ENCODE data around the gene CCSAP.

CCSAP gene

DNA sequence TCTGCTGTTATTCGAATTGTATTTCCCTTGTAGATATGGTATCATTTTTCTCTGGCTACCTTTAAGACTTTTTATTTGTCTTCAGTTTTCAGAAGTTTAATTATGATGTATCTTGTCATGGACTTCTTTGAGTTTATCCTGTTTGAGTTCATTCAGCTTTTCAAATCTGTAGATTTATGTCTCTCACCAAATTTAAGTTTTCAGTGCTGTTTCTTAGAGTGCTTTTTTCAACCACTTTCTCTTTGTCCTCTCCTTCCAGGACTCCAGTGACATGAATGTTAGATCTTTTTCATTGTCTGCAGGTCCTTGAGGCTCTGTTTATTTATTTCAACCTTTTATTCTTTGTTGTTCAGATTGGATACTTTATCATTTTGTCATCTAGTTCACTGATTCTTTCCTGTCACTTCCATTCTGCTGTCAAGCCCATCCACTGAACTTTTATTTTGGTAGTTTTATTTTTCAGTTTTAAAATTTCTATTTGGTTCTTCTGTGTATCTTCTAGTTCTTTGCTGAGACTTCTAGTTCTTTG lies 60.5 kb downstream of the CCSAP start:
- Histone ChIP-seq H3K9me3 (ENCODE audit: control insufficient read depth, low read length) (no peaks in the 10 kb centered on the region), H3K4me1 (ENCODE audit: control insufficient read depth, insufficient read depth, low read length, poor library complexity, severe bottlenecking) (no peaks in the 10 kb centered on the region), H3K4me3 (ENCODE audit: insufficient read depth, low read depth, low read length, poor library complexity, severe bottlenecking) (no peak overlapping the region), H3K36me3 (ENCODE audit: control insufficient read depth, insufficient read depth, low read length) (no peaks in the 10 kb centered on the region), H3K27me3 (replicated peaks; ENCODE audit: control insufficient read depth, insufficient read depth, low read length, poor library complexity, severe bottlenecking) (no peaks in the 10 kb centered on the region), H3K27ac (ENCODE audit: insufficient read depth, low read length, poor library complexity, severe bottlenecking) (no peak overlapping the region)
- no peak for DNase-seq

- Histone ChIP-seq H3K27me3 (replicated peaks; ENCODE audit: control insufficient read depth, insufficient read depth, low read length, poor library complexity, severe bottlenecking) (no peaks in the 10 kb centered on the region), H3K9me3 (ENCODE audit: control insufficient read depth, low read length) (no peaks in the 10 kb centered on the region), H3K4me1 (ENCODE audit: control insufficient read depth, insufficient read depth, low read length, poor library complexity, severe bottlenecking) (no peaks in the 10 kb centered on the region), H3K27ac (ENCODE audit: insufficient read depth, low read length, poor library complexity, severe bottlenecking) (no peak overlapping the region), H3K4me3 (ENCODE audit: insufficient read depth, low read depth, low read length, poor library complexity, severe bottlenecking) (no peak overlapping the region), H3K36me3 (ENCODE audit: control insufficient read depth, insufficient read depth, low read length) (no peaks in the 10 kb centered on the region)
- no peak for DNase-seq
Measured at GRCh38 chr1:229281339-229281926, 61.4 kb downstream of the CCSAP start.

DNA sequence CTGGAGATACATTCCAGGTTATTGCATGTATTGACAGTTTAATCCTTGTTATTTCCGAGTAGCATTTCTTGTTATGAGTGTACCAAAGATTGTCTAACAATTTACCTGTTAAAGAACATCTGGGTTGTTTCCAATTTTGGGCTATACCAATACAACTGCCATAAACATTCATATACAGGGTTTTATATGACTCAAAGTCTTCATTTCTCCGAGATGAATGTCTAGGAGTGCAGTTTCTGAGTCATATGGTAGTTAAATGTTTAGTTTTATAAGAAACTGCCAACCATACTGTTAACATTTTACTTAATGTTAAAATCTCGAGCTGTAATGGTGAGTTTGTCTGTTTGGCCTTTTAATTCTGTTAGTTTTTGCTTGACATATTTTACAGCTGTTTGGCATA lies 61.9 kb downstream of the CCSAP start:
- Histone ChIP-seq H3K27ac (ENCODE audit: insufficient read depth, low read length, poor library complexity, severe bottlenecking) (no peak overlapping the region), H3K4me3 (ENCODE audit: insufficient read depth, low read depth, low read length, poor library complexity, severe bottlenecking) (no peak overlapping the region), H3K9me3 (ENCODE audit: control insufficient read depth, low read length) (no peaks in the 10 kb centered on the region), H3K36me3 (ENCODE audit: control insufficient read depth, insufficient read depth, low read length) (no peaks in the 10 kb centered on the region), H3K4me1 (ENCODE audit: control insufficient read depth, insufficient read depth, low read length, poor library complexity, severe bottlenecking) (no peaks in the 10 kb centered on the region), H3K27me3 (replicated peaks; ENCODE audit: control insufficient read depth, insufficient read depth, low read length, poor library complexity, severe bottlenecking) (no peaks in the 10 kb centered on the region)
- no peak for DNase-seq

DNA sequence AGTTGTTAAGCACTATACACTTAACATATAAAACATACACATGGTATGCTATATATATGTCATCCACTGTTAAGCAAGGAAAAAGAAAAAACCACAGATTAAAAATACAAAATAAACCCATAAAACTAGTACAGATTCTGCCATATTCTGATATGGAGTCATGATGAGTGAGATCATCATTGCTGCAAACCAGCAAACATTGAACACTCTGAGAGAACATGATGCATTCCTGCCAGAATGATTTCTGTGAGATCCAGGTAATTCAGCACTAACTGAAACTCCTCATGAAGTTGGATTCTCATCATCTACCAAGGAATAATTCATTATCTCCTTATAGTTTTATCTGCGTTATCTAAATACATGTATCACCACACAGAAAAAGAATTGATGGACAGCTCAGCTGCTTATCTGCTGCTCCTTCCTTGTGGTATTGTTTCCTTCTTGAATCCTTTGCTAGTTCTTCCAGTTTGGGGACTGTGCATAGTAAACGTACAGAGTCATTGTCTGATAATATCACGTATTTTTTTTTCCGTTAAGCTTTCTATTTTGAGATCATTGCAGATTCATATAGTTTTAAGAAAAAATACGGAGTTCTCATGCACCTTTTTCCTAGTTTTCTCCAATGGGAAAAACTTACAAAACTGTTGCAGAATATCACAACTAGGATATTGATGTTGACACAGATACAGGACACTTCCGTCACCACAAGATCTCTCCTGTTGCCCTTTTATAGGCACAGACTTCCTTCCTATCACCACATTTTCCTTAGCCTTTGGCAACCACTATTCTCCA lies 62.6 kb downstream of the CCSAP start:
- no peaks in the 10 kb centered on the region for H3K36me3 ChIP-seq (ENCODE audit: control insufficient read depth, insufficient read depth, low read length)
- no peak overlapping the region for H3K4me3 ChIP-seq (ENCODE audit: insufficient read depth, low read depth, low read length, poor library complexity, severe bottlenecking)
- no peaks in the 10 kb centered on the region for H3K4me1 ChIP-seq (ENCODE audit: control insufficient read depth, insufficient read depth, low read length, poor library complexity, severe bottlenecking)
- no peak for DNase-seq
- no peaks in the 10 kb centered on the region for H3K27me3 ChIP-seq (replicated peaks; ENCODE audit: control insufficient read depth, insufficient read depth, low read length, poor library complexity, severe bottlenecking)
- H3K9me3 ChIP-seq (ENCODE audit: control insufficient read depth, low read length), result no peaks in the 10 kb centered on the region
- no peak overlapping the region for H3K27ac ChIP-seq (ENCODE audit: insufficient read depth, low read length, poor library complexity, severe bottlenecking)

- Histone ChIP-seq H3K9me3 (ENCODE audit: control insufficient read depth, low read length) (no peaks in the 10 kb centered on the region), H3K4me1 (ENCODE audit: control insufficient read depth, insufficient read depth, low read length, poor library complexity, severe bottlenecking) (no peaks in the 10 kb centered on the region), H3K27ac (ENCODE audit: insufficient read depth, low read length, poor library complexity, severe bottlenecking) (no peak overlapping the region), H3K27me3 (replicated peaks; ENCODE audit: control insufficient read depth, insufficient read depth, low read length, poor library complexity, severe bottlenecking) (no peaks in the 10 kb centered on the region), H3K36me3 (ENCODE audit: control insufficient read depth, insufficient read depth, low read length) (no peaks in the 10 kb centered on the region), H3K4me3 (ENCODE audit: insufficient read depth, low read depth, low read length, poor library complexity, severe bottlenecking) (no peak overlapping the region)
- DNase-seq, result no peak
Measured at GRCh38 chr1:229279242-229279641, 63.6 kb downstream of the CCSAP start.

DNA sequence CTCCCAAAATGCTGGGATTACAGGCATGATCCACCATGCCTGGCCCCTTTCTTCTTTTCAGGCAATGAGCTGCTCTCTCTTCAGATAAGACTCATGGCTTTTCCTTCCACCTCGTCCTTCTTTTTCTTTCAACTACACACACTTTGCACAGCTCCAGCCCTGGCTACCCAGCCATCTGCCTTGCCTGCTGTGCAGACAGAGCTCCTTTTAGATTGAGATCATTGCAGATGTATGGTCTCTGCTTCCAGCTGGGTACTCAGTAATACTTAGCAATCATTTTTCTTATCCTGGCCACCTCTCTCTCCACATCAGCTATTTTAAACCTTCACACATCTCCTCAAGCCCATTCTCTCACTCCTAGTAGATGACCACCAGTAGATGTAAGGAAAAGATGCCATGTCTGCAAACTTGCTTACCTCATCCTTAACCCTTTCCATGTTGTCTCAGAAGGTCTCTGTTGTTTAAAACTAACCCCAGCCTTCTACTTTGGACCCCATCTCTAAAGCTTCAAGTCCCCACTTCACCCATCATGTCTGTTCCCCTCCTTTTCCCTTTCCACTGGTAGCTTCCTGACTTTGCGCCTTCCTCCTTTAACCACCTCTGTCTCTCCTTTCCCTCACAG lies 64.6 kb downstream of the CCSAP start:
- no peak for DNase-seq
- Histone ChIP-seq H3K4me1 (ENCODE audit: control insufficient read depth, insufficient read depth, low read length, poor library complexity, severe bottlenecking) (peaks cover 1% of the 10 kb centered on the region), H3K27ac (ENCODE audit: insufficient read depth, low read length, poor library complexity, severe bottlenecking) (no peak overlapping the region), H3K4me3 (ENCODE audit: insufficient read depth, low read depth, low read length, poor library complexity, severe bottlenecking) (no peak overlapping the region), H3K9me3 (ENCODE audit: control insufficient read depth, low read length) (no peaks in the 10 kb centered on the region), H3K27me3 (replicated peaks; ENCODE audit: control insufficient read depth, insufficient read depth, low read length, poor library complexity, severe bottlenecking) (no peaks in the 10 kb centered on the region), H3K36me3 (ENCODE audit: control insufficient read depth, insufficient read depth, low read length) (no peaks in the 10 kb centered on the region)

DNA sequence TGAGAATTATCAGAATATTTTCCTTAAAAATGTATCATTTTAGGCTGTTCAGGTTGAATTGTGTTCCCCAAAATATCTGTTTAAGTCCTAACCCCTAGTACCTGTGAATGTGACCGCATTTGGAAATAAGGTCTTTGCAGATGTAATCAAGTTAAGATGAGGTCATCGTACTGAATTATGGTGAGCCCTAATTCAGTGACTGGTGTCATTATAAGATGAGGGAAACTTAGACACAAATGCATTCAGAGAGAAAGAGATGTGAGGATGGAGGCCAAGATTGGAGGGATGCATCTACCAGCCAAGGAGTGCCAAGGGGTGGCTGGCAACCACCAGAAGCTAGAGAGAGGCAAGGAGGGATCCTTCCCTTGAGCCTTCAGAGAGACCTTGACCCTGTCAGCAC lies 67.8 kb downstream of the CCSAP start:
- Histone ChIP-seq H3K27me3 (replicated peaks; ENCODE audit: control insufficient read depth, insufficient read depth, low read length, poor library complexity, severe bottlenecking) (no peaks in the 10 kb centered on the region), H3K4me3 (ENCODE audit: insufficient read depth, low read depth, low read length, poor library complexity, severe bottlenecking) (no peak overlapping the region), H3K36me3 (ENCODE audit: control insufficient read depth, insufficient read depth, low read length) (no peaks in the 10 kb centered on the region), H3K9me3 (ENCODE audit: control insufficient read depth, low read length) (no peaks in the 10 kb centered on the region), H3K4me1 (ENCODE audit: control insufficient read depth, insufficient read depth, low read length, poor library complexity, severe bottlenecking) (peaks cover 17% of the 10 kb centered on the region), H3K27ac (ENCODE audit: insufficient read depth, low read length, poor library complexity, severe bottlenecking) (no peak overlapping the region)
- no peak for DNase-seq

GRCh38 chr1:229273507-229274232 lies 69.2 kb downstream of the CCSAP start:
- Histone ChIP-seq H3K36me3 (ENCODE audit: control insufficient read depth, insufficient read depth, low read length) (no peaks in the 10 kb centered on the region), H3K27me3 (replicated peaks; ENCODE audit: control insufficient read depth, insufficient read depth, low read length, poor library complexity, severe bottlenecking) (no peaks in the 10 kb centered on the region), H3K4me3 (ENCODE audit: insufficient read depth, low read depth, low read length, poor library complexity, severe bottlenecking) (no peak overlapping the region), H3K4me1 (ENCODE audit: control insufficient read depth, insufficient read depth, low read length, poor library complexity, severe bottlenecking) (peaks cover 17% of the 10 kb centered on the region), H3K9me3 (ENCODE audit: control insufficient read depth, low read length) (no peaks in the 10 kb centered on the region), H3K27ac (ENCODE audit: insufficient read depth, low read length, poor library complexity, severe bottlenecking) (no peak overlapping the region)
- no peak for DNase-seq

GRCh38 chr1:229272164-229273158 lies 70.4 kb downstream of the CCSAP start:
- Histone ChIP-seq H3K36me3 (ENCODE audit: control insufficient read depth, insufficient read depth, low read length) (no peaks in the 10 kb centered on the region), H3K27me3 (replicated peaks; ENCODE audit: control insufficient read depth, insufficient read depth, low read length, poor library complexity, severe bottlenecking) (no peaks in the 10 kb centered on the region), H3K9me3 (ENCODE audit: control insufficient read depth, low read length) (no peaks in the 10 kb centered on the region), H3K4me1 (ENCODE audit: control insufficient read depth, insufficient read depth, low read length, poor library complexity, severe bottlenecking) (peaks cover 17% of the 10 kb centered on the region), H3K27ac (ENCODE audit: insufficient read depth, low read length, poor library complexity, severe bottlenecking) (no peak overlapping the region), H3K4me3 (ENCODE audit: insufficient read depth, low read depth, low read length, poor library complexity, severe bottlenecking) (peak overlapping the region; percentile 69)
- DNase-seq, result no peak

Measured in effector memory CD4-positive, alpha-beta T cell (primary cell).